CD4-positive, CD25-positive, alpha-beta regulatory T cell (primary cell): ENCODE results near the gene PLEKHG4B. TPM values are rescaled to one million over a fixed set of nuclear protein-coding genes. Genes with fewer than 3 reads are reported as not detected.

Experiments
- ATAC-seq, 2 donors: fragments of 150-1000 bp; cut with Tn5 transposase; one replicate each; pipeline ENCODE4 v1.10.0; 2021; ENCODE audit warnings: low read depth in 2 of 2, moderate number of reproducible peaks in 2 of 2, moderate library complexity in 1 of 2
- DNase-seq, 3 donors: peaks; one replicate each; pipeline versions ENCODE4 v3.0.0 to v3.0.0-alpha.2; 2012 to 2022; ENCODE audit warnings: mixed read lengths in 1 of 3
- H3K27ac ChIP-seq: one replicate; pipeline ENCODE4 v1.7.0; 2013; ENCODE audit warnings: mild to moderate bottlenecking, low read length; ENCODE audit not compliant: insufficient read depth, poor library complexity, severe bottlenecking
- H3K27me3 ChIP-seq: one replicate; pipeline ENCODE4 v1.7.0; 2013; ENCODE audit warnings: low read length; ENCODE audit not compliant: control insufficient read depth, insufficient read depth
- H3K36me3 ChIP-seq: one replicate; pipeline ENCODE4 v1.7.0; 2013; ENCODE audit warnings: mild to moderate bottlenecking, low read length, moderate library complexity; ENCODE audit not compliant: control insufficient read depth, insufficient read depth
- H3K4me1 ChIP-seq: 2 replicates; pipeline ENCODE4 v1.7.0; 2013; ENCODE audit warnings: mild to moderate bottlenecking, low read length; ENCODE audit not compliant: insufficient read depth, control insufficient read depth, poor library complexity, severe bottlenecking
- H3K4me3 ChIP-seq: one replicate; pipeline ENCODE4 v1.7.0; 2013; ENCODE audit warnings: low read depth, mild to moderate bottlenecking, low read length, moderate library complexity
- H3K9me3 ChIP-seq, 2 experiments: 1 replicate in 1 of 2; 2 replicates in 1 of 2; pipeline ENCODE4 v1.7.0; 2013; ENCODE audit warnings: low read length in 2 of 2, mild to moderate bottlenecking in 1 of 2, moderate library complexity in 1 of 2; ENCODE audit not compliant: control insufficient read depth in 2 of 2
- H3K27ac Mint-ChIP-seq, 3 donors: one replicate each; pipeline ENCODE4 v1.8.0; 2020 to 2022; ENCODE audit warnings: mild to moderate bottlenecking in 3 of 3, mixed read lengths in 3 of 3, moderate library complexity in 2 of 3
- H3K27me3 Mint-ChIP-seq: one replicate; pipeline ENCODE4 v1.8.0; 2022; ENCODE audit warnings: mild to moderate bottlenecking, mixed read lengths
- H3K36me3 Mint-ChIP-seq: one replicate; pipeline ENCODE4 v1.8.0; 2020; ENCODE audit warnings: mixed read lengths
- H3K4me1 Mint-ChIP-seq, 4 donors: one replicate each; pipeline ENCODE4 v1.8.0; 2020 to 2022; ENCODE audit warnings: mixed read lengths in 4 of 4, mild to moderate bottlenecking in 1 of 4
- H3K4me3 Mint-ChIP-seq, 4 donors: one replicate each; pipeline ENCODE4 v1.8.0; 2020 to 2022; ENCODE audit warnings: mild to moderate bottlenecking in 4 of 4, mixed read lengths in 4 of 4, moderate library complexity in 3 of 4
- H3K9me3 Mint-ChIP-seq, 7 donors: one replicate each; pipeline ENCODE4 v1.8.0; 2020 to 2022; ENCODE audit warnings: mixed read lengths in 7 of 7, mild to moderate bottlenecking in 3 of 7, moderate library complexity in 2 of 7
- polyA plus RNA-seq, 4 donors: library from polyadenylated mRNA; unstranded; fragments of 300-500 nt; fragmentation: Illumina TruSeq; gene quantifications; one replicate each; pipeline ENCODE4 v1.2.3, GENCODE V29; 2021
- total RNA-seq: library from RNA; stranded (reverse); gene quantifications from one replicate; pipeline ENCODE4 v1.2.3, GENCODE V29; 2022

PLEKHG4B gene
- total and polyA plus RNA-seq, 5 donors from 2014 or later = not detected

DNA sequence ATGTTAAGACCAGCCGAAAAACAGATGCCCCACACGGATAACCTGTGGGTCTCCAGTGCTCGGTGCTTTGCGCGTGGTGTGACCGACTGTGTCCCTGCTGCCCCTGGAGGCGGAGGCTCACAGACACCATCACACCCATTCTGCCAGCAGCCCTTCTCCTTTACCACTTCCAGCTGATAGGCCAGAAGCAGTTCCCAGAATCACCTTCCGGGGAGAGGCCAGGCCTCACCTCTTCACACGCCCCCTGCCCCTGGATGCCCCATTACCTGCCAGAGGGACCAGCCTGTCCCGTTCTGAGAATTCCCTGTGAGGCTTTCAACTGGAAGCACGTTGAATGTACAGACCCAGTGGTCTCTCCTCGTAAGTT is 77.7 kb downstream of the PLEKHG4B start:
- no peaks in the 10 kb centered on the region for H3K36me3 Mint-ChIP-seq
- H3K4me3 ChIP-seq = no peak overlapping the region
- H3K27ac Mint-ChIP-seq = no peak overlapping the region
- no peak overlapping the region for H3K4me3 Mint-ChIP-seq
- H3K4me1 ChIP-seq = no peaks in the 10 kb centered on the region
- H3K27me3 Mint-ChIP-seq = no peaks in the 10 kb centered on the region
- no peaks in the 10 kb centered on the region for H3K36me3 ChIP-seq
- H3K4me1 Mint-ChIP-seq = no peaks in the 10 kb centered on the region
- no peak for DNase-seq
- H3K27me3 ChIP-seq = no peaks in the 10 kb centered on the region
- no peaks in the 10 kb centered on the region for H3K9me3 ChIP-seq
- H3K27ac ChIP-seq = no peak overlapping the region
- no peaks in the 10 kb centered on the region for H3K9me3 Mint-ChIP-seq
- ATAC-seq = no peak

DNA sequence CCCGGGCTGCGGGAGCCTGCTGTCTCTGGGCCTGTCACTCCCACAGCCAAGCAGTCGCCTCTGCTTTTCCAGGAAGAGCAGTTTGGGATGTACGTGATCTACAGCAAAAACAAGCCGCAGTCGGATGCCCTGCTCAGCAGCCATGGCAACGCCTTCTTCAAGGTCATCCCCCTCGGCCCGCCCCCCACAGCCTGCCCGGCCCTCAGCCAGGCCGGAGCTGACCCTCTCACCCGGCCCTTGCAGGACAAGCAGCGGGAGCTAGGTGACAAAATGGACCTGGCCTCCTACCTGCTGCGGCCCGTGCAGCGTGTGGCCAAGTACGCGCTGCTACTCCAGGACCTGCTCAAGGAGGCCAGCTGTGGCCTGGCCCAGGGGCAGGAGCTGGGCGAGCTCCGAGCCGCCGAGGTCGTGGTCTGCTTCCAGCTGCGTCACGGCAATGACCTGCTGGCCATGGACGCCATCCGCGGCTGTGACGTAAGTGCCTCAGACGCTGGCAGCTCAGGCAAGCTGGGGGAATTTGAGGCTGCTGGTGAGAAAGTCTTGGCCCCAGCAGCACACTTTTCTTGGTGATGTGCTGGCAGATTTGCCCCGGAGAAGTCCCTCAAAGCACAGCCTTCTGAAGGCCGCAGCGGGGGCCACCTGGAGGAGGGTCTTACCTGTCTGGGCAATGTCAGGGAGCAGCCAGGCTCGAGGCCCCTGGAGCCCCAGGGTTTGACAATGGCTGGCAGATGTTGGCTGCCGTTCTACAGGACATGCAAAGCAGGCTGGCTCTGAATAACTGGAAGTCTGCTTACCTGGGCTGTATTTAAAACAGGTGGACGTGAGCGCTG is 79.2 kb downstream of the PLEKHG4B start:
- no peaks in the 10 kb centered on the region for H3K27me3 Mint-ChIP-seq
- H3K9me3 ChIP-seq = no peaks in the 10 kb centered on the region
- H3K27ac Mint-ChIP-seq = no peak overlapping the region
- no peaks in the 10 kb centered on the region for H3K36me3 ChIP-seq
- no peak overlapping the region for H3K4me3 Mint-ChIP-seq
- ATAC-seq (no peak), DNase-seq (no peak)
- H3K4me1 Mint-ChIP-seq = no peaks in the 10 kb centered on the region
- H3K27me3 ChIP-seq = no peaks in the 10 kb centered on the region
- no peak overlapping the region for H3K4me3 ChIP-seq
- no peaks in the 10 kb centered on the region for H3K36me3 Mint-ChIP-seq
- H3K4me1 ChIP-seq = no peaks in the 10 kb centered on the region
- H3K27ac ChIP-seq = no peak overlapping the region
- no peaks in the 10 kb centered on the region for H3K9me3 Mint-ChIP-seq

DNA sequence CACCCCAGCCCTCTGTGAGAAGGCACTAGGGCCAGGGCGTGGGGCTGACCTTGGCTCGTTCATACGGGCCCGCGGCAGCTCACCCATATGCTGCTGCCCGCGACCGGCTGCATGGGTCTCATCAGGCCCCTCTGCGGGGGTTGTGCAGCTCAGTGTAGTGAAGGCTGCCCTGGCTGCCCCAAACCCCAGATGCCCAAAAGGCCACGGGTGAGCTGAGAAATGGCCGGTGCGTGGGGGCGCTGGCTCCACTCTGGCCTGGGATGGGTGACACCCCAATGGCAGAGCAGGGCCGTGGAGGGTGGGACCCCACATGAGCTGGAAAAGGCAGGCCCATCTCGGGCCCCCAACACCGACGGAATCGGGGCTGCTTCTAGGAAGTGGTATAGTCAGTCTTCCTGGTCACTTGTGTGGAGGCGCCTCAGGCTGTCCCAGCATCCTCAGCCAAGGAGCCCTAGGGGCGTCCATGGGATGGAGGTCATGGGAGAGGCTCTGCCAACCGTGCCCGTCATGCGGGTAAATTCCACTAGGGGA is 79.9 kb downstream of the PLEKHG4B start:
- no peak for ATAC-seq
- no peaks in the 10 kb centered on the region for H3K4me1 ChIP-seq
- H3K27ac Mint-ChIP-seq = no peak overlapping the region

DNA sequence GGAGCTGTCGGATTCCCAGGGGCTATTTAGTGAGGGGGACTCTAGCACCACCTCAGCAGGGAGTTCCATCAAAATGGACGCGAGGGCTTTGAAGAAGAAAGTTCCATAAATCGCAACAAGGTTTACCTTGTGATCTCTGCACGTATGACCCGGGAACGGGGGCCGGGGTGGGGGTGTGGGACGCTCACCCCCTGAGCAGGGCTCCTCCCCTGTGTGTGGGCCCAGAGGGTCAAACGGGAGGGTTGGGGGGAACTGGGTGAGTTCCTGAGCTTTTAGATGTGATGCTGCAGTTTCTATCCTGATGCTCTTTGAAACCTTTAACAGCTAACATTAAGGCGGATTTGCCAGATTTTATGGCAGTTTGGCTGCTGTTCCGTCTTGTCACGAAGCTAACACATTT is 80.5 kb downstream of the PLEKHG4B start:
- H3K4me3 ChIP-seq = no peak overlapping the region
- Mint-ChIP-seq H3K27ac (no peak overlapping the region), H3K36me3 (no peaks in the 10 kb centered on the region), H3K4me3 (no peak overlapping the region), H3K4me1 (peaks cover 0 to 5% (median 0%) of the 10 kb centered on the region in 4 donors), H3K27me3 (peaks cover 6% of the 10 kb centered on the region), H3K9me3 (no peaks in the 10 kb centered on the region)
- no peaks in the 10 kb centered on the region for H3K36me3 ChIP-seq
- no peak overlapping the region for H3K27ac ChIP-seq
- DNase-seq (no peak), ATAC-seq (no peak)
- H3K4me1 ChIP-seq = no peaks in the 10 kb centered on the region
- no peaks in the 10 kb centered on the region for H3K9me3 ChIP-seq
- H3K27me3 ChIP-seq = no peaks in the 10 kb centered on the region

More for the DNA sequence above, 79.9 kb downstream of the PLEKHG4B start:
- no peaks in the 10 kb centered on the region for H3K9me3 ChIP-seq
- H3K27ac ChIP-seq = no peak overlapping the region
- Mint-ChIP-seq H3K9me3 (no peaks in the 10 kb centered on the region), H3K36me3 (no peaks in the 10 kb centered on the region), H3K4me3 (no peak overlapping the region), H3K4me1 (peaks cover 0 to under 1% (median 0%) of the 10 kb centered on the region in 4 donors), H3K27me3 (peaks cover under 1% of the 10 kb centered on the region)
- no peaks in the 10 kb centered on the region for H3K36me3 ChIP-seq
- H3K27me3 ChIP-seq = no peaks in the 10 kb centered on the region
- H3K4me3 ChIP-seq = no peak overlapping the region
- DNase-seq = no peak

DNA sequence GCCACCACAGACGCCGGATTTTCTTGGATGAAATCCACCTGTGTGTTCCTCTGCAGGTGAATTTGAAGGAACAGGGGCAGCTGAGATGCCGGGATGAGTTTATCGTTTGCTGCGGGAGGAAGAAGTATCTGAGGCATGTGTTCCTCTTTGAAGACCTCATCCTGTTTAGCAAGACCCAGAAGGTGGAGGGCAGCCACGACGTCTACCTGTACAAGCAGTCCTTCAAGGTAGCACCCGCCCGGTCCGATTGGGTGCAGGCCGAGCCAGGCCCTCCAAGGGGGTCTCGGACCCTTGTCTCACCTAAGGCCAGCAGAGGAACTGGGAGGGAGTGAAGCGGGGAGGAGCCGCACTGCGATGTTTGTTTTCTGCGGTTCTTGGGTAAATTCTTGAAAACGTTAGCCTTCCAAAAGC is 80.9 kb downstream of the PLEKHG4B start:
- H3K27me3 Mint-ChIP-seq = peaks cover 10% of the 10 kb centered on the region
- no peaks in the 10 kb centered on the region for H3K36me3 ChIP-seq
- H3K4me3 Mint-ChIP-seq = no peak overlapping the region
- ATAC-seq (no peak), DNase-seq (no peak)
- no peaks in the 10 kb centered on the region for H3K9me3 Mint-ChIP-seq
- H3K4me1 Mint-ChIP-seq = peaks cover 0 to 5% (median 0%) of the 10 kb centered on the region in 4 donors
- H3K4me1 ChIP-seq = no peaks in the 10 kb centered on the region
- no peaks in the 10 kb centered on the region for H3K36me3 Mint-ChIP-seq
- H3K27ac ChIP-seq = no peak overlapping the region
- H3K4me3 ChIP-seq = no peak overlapping the region
- no peaks in the 10 kb centered on the region for H3K9me3 ChIP-seq
- H3K27me3 ChIP-seq = no peaks in the 10 kb centered on the region
- H3K27ac Mint-ChIP-seq = no peak overlapping the region

DNA sequence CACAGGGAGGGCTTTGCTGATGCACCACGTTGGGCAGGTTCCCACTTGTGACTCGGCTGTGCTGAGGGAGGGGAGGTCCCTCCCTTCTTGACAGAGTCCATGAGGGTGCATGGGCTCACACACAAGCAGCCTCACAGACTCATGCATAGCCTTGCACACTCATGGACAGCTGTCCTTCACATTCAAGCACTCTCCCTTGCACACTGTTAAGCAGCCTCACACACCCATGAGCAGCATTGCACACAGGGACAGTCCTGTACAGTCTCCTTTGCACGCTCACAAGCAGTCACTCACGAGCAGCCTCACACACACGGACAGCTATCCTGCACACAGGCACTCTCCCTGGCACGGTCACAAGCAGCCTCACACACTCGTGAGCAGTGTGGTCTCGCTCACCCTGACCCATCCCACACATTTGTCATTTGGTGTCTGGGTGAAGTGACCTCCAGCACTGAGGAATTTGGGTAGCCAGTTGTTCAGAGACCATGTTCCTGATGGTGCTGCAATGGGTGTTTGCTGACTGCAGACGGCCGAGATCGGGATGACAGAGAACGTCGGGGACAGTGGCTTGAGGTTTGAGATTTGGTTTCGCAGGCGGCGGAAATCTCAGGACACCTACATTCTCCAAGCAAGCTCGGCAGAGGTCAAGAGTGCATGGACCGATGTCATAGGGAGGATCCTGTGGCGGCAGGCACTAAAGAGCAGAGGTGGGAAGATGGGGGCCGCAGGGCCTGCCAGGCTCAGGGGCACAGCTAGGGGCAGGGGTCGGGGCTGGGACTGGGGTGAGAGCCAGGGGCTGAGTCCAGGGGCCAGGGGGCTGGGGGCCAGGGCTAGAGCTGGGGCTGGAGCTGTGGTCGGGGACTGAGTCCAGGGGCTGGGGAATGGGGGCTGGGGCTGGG is 81.7 kb downstream of the PLEKHG4B start:
- Histone ChIP-seq H3K36me3 (no peaks in the 10 kb centered on the region), H3K4me3 (no peak overlapping the region), H3K27me3 (no peaks in the 10 kb centered on the region), H3K4me1 (no peaks in the 10 kb centered on the region), H3K9me3 (no peaks in the 10 kb centered on the region), H3K27ac (no peak overlapping the region)
- Mint-ChIP-seq H3K27ac (no peak overlapping the region), H3K27me3 (peaks cover 10% of the 10 kb centered on the region), H3K4me1 (peaks cover 0 to 5% (median 0%) of the 10 kb centered on the region in 4 donors), H3K4me3 (peak overlapping the region in 1 of 4 donors; percentile 65), H3K36me3 (no peaks in the 10 kb centered on the region), H3K9me3 (no peaks in the 10 kb centered on the region)
- DNase-seq (no peak), ATAC-seq (no peak)

DNA sequence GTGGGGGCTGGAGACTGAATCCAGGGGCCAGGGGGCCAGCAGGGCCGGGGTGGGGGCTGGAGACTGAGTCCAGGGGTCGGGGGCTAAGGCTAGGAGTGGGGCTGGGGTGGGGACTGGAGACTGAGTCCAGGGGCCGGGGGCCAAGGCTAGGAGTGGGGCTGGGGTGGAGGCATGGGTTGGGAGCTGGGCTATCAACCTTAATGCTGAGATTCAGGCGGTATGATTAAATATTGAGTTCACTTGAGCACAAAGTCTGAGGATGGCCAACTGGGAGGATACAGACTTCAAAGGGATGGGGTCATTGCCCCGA is 82.3 kb downstream of the PLEKHG4B start:
- Histone ChIP-seq H3K27ac (no peak overlapping the region), H3K4me3 (no peak overlapping the region), H3K36me3 (no peaks in the 10 kb centered on the region), H3K4me1 (no peaks in the 10 kb centered on the region), H3K27me3 (no peaks in the 10 kb centered on the region), H3K9me3 (no peaks in the 10 kb centered on the region)
- peaks cover 10% of the 10 kb centered on the region for H3K27me3 Mint-ChIP-seq
- H3K36me3 Mint-ChIP-seq = no peaks in the 10 kb centered on the region
- ATAC-seq (no peak), DNase-seq (no peak)
- no peak overlapping the region for H3K27ac Mint-ChIP-seq
- peaks cover 0 to 5% (median 0%) of the 10 kb centered on the region in 4 donors for H3K4me1 Mint-ChIP-seq
- no peak overlapping the region for H3K4me3 Mint-ChIP-seq
- no peaks in the 10 kb centered on the region for H3K9me3 Mint-ChIP-seq
